HG03039 (cell line): Measurements from ENCODE around the gene GRIN1.
A peak's percentile ranks its signal among the peaks of the same experiment; 100 is the strongest.

Source experiments
- ATAC-seq: cut with Tn5 transposase; IDR thresholded peaks from one replicate; pipeline ENCODE4 v1.9.1; 2021; ENCODE audit warnings: mild to moderate bottlenecking, moderate library complexity; ENCODE audit not compliant: unreplicated experiment

The GRIN1 gene

DNA sequence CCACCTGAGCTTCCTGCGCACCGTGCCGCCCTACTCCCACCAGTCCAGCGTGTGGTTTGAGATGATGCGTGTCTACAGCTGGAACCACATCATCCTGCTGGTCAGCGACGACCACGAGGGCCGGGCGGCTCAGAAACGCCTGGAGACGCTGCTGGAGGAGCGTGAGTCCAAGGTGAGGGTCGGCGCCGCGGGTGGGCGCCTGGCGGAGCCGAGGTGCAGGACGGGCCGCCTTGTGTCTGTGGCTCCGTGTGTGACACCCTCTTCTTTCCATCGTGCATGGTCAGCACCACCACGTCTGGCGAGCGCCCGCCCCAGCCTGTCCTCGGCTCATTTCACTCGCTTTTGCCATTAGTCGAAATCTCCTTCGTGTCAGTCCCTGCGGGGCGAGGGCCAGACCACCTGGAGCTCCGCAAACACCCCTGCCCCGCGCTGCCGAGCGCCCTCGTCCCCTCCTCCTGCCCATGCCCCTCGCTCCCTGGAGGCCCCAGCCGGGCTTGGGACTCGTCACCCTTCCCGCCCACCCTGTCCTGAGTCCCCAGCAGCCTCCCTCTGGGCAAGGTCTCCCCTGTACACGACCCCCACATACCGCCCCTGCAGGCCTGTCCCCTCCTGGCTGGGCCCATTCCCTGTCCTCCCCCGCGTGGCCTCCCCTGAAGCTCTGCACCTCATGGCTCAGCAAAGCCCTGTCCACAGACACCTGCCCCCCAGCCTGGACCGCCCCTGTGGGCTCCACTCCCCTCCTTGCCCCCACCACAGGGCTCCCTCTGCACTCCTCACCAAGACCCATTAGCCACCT is 7.0 kb downstream of the GRIN1 start:
- no peak for ATAC-seq

DNA sequence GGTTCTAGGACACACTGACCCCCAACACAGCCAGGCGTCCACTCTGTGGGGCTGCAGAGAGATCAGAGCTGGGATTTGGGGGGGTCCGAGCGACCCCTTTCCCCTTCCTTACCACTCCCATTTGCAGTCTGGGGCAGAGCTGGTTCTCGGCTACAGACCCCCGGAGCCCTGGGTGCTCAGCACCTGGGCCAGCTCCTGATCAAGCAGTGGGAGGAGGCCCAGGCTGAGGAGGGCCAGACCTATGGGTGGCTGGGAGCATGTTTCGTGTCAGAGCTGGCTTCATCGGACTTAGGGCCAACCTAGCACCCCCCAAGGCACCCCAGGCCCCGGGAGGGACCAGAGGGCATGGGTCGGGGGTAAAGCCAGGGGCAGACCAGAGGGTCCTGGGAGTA is 7.6 kb downstream of the GRIN1 start:
- no peak for ATAC-seq

DNA sequence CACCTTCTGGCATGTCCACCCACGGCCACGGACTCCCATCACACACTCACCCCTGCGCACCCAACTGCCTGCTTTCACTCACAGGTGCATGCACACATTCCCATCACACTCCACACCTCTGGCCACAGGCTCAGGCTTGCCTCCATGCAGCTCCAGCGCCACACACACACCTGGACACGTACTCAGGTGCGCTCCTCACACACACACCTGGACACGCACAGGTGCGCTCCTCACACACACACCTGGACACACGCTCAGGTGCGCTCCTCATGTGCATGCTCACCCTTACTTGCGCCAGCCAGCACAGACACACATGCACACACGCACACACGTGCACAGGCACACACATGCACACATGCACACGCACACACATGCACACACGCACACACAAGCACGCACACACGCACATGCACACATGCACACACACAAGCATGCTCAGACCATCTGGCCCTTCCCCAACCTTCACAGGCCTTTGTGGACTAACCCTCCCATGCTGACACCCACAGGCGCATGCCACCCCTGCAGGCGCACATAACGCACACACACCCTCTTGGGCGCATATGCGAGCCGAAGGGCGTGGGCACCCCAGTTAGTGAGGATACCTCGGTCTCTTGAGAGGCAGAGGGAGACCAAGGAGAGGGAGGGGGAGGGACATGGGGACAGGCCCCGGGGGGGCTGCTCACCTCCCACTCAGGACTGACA is 8.3 kb downstream of the GRIN1 start:
- ATAC-seq = no peak

DNA sequence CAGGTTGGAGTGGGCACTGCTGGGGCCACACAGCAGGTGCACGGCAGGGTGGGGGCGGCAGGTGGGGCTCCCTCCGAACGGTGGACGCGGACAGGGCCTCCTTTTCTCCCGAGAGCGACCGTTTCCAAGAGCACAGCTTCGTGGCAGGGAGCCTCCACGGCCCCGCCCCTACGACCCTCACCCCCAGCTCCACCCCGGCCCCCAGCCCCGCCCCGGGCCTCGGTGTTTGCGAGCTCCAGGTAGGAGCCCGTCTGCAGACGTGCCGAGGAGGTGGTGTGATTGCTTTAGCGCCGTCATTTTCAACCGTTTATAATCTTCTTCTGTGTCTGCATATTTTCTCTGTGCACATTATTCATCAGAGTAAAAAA is 8.8 kb downstream of the GRIN1 start:
- no peak for ATAC-seq

DNA sequence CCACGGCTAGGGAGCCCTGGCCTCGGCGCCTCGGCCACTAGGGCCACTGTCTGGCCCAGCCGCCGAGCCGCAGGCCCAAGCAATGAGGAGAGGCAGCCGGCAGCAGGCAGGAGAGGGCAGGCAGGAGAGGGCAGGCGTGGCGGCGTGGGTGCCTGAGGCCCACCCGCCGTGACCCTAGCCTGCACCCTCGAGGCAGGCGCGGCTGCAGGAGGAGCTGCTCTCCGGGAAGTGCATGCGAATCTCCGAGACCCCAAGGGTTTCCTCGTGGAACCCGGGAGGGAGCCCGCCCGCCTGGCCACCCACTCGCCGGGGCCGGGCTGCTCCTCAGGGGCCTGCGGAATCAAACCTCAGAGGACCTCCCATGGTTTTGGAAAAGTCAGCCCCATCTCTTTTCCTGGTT is 9.3 kb downstream of the GRIN1 start:
- ATAC-seq = no peak

DNA sequence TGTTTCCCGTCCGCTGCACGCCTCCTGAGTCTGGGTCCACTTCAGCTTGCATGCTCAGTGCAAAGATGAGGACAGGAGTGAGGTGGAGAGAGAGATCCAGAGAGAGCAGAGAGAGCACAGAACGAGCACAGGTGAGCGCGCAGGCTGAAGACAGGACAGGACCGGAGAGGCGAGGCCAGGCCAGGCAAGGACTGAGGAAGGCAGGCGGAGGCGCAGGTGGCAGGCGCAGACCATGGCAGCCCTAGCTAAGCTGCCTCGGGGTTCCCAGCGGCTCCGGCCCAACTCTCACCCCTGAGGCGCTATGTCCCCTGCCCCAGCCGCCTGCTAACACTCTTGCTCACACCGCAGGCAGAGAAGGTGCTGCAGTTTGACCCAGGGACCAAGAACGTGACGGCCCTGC is 9.7 kb downstream of the GRIN1 start:
- no peak for ATAC-seq

DNA sequence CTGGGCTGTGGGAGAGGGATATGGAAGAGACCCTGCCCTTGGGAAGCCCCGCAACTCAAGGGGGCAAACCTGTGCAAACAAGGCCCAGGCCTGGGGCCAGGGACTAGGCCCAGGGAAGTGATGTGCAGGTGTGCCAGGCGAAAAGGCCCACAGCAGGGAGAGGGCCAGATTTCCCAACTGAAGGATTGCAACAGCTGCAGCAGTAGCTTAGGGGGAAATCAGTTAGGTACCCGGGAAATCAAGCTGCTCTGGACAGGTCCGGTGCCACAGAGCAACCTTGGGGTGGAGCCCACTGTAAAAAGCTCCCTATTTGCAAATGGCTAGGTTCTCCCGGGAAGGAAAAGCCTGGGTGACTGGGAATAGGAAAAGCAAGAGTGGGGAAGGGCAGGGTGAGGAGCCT is 10.4 kb downstream of the GRIN1 start:
- no peak for ATAC-seq

DNA sequence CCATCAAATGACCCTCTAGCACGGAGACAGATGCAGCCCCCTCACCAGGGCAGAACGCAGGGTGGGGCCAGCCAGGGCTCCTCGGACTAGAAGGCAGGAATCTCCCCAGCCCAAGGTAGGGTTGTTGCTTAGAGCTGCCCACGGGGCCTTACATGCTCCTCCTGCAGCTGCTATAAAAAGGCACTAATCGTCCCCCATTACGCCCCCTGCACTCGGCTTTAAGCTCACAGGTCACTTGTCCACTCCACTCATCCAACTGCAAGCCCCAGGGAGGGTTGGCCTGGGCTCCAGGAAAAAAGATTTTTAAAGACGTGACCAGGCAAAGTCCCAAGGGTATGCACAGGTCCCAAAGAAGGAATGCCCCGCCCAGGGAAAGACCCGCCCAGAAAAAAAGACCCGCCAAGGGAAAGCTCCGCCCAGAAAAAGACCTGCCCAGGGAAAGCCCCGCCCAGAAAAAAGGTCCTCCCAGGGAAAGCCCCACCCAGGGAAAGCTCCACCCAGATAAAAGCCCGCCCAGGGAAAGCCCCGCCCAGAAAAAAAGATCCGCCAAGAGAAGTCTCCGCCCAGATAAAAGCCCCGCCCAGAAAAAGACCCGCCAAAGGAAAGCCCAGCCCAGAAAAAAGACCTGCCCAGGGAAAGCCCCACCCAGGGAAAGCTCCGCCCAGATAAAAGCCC is 11.1 kb downstream of the GRIN1 start:
- ATAC-seq = peak; percentile 20

DNA sequence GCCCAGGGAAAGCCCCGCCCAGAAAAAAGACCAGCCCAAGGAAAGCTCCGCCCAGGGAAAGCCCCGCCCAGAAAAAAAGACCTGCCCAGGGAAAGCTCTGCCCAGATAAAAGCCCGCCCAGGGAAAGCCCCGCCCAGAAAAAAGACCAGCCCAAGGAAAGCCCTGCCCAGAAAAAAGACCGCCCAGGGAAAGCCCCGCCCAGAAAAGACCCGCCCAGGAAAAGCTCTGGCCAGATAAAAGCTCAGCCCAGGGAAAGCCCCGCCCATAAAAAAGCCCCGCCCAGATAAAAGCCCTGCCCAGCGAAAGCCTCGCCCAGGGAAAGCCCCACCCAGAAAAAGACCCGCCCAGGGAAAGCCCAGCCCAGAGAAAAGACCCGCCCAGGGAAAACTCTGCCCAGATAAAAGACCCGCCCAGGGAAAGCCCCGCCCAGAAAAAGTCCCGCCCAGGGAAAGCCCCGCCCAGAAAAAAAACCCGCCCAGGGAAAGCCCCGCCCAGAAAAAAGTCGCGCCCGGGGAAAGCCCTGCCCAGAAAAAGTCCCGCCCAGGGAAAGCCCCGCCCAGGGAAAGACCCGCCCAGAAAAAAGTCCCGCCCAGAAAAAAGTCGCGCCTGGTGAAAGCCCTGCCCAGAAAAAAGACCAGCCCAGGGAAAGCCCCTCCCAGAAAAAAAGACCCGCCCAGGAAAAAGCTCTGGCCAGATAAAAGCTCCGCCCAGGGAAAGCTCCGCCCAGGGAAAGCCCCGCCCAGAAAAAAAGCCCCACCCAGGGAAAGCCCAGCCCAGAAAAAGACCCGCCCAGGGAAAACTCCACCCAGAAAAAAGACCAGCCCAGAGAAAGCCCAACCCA is 11.9 kb downstream of the GRIN1 start:
- ATAC-seq = peak; percentile 37

DNA sequence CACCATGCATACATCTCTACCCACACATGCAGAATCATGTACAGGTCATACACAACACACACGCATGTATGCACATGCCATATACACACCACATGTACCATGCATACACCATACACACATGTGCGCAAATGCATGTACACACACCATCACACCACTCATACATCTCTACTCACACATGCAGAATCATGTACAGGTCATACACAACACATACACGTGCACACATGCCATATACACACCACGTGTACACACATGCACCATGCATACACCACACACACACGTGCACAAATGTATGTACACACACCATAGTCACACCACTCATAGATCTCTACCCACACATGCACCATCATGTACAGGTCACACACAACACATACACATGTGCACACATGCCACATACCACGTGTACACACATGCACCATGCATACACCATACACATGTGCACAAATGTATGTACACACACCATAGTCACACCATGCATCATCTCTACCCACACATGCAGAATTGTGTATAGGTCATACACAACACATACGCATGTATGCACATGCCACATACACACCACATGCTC is 14.0 kb downstream of the GRIN1 start:
- no peak for ATAC-seq

DNA sequence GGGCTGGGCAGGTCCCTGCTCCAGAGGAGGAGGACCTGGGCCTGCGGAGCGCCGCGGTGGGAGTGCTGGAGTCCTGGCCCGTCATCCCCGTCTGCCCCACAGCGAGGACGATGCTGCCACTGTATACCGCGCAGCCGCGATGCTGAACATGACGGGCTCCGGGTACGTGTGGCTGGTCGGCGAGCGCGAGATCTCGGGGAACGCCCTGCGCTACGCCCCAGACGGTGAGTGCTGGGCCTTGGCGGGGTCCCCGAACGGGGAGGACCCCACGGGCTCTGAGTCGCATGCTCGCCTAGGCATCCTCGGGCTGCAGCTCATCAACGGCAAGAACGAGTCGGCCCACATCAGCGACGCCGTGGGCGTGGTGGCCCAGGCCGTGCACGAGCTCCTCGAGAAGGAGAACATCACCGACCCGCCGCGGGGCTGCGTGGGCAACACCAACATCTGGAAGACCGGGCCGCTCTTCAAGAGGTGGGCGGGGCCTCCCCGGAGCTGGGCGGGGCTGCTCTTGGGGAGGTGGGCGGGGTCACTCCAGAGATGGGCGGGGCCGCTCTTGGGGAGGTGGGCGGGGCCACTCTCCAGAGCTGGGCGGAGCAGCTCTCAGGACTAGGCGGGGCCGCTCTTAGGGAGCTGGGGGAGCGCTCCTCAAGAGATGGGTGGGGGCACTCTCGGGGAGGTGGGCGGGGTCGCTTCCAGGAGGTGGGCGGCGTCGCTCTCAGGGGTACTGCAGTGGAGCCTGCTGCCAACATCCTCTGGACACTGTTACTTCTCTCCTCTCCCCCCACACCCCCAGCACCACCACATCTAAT is 17.8 kb downstream of the GRIN1 start:
- no peak for ATAC-seq

DNA sequence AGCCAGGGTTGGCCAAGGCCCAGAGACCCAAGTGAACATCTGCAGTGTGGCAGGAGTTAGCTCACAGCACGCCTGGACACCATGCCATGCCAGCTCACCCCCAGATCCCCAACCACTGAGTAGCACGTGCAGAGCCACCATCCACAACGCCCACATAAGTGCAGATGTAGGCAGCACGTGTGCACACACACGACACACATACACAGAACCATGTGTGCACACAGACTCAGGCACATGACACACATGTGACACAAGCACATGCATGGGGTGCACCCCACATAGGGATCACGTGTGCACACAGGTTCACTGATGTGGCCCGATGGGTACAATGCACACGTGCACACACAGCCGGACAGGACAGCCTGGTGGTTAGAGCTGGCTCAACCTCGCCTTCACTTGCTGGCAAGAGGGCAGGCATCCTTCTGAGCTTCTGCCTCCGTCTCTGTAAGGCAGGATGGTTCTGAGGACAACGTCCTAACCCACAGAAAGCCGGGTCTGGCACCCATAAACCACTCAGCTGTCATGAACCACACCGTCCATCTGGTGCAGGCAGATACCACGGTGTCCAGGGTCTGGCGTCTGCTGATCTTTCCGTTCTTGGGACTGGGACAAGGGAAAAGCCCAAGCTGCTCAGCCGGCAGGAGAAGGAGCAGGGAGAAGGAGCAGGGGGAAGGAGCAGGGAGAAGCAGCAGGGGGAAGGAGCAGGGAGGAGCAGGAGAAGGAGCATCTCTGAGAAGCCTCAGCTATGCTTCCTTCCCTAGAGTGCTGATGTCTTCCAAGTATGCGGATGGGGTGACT is 18.9 kb downstream of the GRIN1 start:
- ATAC-seq = no peak

DNA sequence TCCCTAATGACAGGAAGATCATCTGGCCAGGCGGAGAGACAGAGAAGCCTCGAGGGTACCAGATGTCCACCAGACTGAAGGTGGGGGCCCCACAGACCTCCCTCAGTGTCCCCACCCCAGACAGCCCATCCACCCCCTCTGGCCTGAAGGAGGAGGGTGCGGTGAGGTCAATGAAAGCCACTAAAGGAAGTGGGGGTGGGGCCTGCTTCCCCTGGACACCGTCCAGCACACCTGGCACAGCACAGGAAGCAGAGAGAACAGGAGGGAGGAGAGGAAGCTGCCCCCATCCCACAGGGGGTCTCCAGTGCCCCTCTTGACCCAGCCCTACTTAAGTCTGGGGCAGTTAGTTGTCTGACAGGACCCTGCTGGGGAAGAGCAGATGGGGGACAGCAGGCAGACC is 19.7 kb downstream of the GRIN1 start:
- ATAC-seq = no peak

DNA sequence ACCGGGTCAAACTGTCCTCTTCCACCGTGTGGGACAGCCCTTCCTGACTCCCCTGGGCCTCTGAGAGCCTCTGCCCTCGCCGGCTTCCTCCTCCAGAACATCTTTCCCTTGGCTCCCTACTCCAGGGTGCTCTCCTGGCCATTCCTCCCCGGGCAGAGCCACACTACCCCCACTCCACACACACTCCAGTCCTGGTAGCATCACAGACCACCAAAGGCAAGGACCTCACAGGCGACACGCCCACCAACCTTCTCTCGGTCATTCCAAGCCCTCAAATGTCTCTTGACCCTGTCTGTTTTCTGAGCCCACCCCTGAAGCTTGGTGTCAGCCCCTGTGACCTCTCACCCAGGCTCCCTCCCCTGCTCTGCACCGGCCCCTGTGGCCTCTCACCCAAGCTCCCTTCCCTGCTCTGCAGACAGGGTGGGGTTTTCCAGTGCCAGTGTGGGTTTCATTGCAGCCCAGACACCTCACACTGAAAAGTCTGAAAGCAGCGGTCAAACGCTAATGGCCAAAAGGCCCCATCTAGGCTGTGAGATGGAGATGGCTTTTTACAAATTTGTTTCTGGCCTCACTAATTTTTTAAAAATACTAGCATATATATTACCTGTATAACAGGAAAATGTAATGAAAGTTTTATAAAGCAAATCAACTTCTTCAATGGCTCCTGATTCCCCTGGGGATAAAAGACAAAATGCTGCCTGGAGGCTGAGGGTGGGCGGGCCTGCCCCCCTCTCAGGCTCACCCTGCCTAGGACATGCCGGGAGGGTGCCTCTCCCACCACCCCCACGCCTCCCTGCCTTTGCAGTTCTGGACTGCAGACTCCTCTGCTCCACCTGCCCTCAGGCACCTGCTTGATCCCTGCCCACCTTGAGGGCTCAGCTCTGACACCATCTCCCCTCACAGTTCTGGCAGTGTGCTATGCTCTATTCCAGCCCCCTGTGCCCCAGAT is 20.4 kb downstream of the GRIN1 start:
- ATAC-seq = no peak

DNA sequence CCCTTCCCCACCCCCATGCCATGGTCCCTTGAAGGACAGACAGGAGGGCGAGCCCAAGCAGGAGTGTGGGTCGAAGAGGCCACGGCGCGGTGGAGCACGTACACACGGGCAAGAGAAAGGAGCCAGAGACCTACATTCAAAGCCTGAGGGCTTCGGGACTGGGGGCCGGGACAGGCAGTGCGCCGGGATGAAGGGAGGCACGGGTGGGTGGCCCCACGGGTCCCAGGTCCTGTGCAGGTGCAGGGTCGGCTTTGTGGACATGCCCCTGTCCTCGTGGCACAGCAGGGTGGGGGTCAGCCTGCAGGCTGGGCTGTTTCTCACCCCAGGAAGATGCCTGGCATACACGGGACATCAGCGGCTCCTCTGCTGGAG is 21.1 kb downstream of the GRIN1 start:
- no peak for ATAC-seq

DNA sequence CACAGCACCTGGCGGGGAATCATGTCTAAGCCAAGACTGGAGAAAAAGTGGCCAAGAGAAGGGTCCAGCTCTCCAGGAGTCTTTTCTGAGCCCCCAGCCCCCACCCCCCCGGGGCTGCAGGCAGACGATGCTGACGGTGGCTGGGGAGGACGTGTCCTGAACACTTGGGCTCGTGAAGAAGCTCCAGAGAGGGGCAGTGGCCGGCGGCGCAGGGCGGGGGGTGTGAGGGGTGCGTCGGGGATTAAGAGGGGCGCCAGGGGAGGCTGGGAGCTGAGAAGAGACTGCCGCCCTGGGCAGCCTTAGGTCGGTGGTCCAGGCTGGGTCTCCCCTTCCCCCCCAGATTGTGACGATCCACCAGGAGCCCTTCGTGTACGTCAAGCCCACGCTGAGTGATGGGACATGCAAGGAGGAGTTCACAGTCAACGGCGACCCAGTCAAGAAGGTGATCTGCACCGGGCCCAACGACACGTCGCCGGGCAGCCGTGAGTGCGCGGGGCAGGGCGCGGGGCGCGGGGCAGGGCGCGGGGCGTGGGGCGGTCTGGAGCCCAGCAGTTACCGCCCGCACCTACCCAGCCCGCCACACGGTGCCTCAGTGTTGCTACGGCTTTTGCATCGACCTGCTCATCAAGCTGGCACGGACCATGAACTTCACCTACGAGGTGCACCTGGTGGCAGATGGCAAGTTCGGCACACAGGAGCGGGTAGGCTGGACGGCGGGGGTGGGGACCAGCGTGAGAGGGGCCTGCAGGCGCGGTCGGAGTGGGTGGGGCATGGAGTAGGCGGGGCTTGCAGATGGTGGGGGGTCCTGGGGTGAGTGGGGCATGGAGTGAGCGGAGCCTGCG is 22.0 kb downstream of the GRIN1 start:
- ATAC-seq = no peak
